Neural cell (in vitro differentiated cells): Measurements from ENCODE around the gene STK32B. TPM values are rescaled to one million over a fixed set of nuclear protein-coding genes. Genes with fewer than 3 reads are reported as not detected.

Experiments used
- H2AFZ ChIP-seq: fragments of 200-600, 300-800 bp; sonication (generic), shearing (Covaris generic); 2 replicates; pipeline ENCODE4 v1.6.0; 2014; ENCODE audit warnings: low read depth, mild to moderate bottlenecking, antibody characterized with exemption, low read length, moderate library complexity
- H3F3A ChIP-seq: fragments of 200-600 bp; shearing (Covaris generic); 2 replicates; pipeline ENCODE4 v1.6.1; 2016; ENCODE audit warnings: mild to moderate bottlenecking, moderate library complexity, mixed read lengths, antibody characterized with exemption, low read length; ENCODE audit not compliant: insufficient read depth, poor library complexity, severe bottlenecking
- H3K27ac ChIP-seq: fragments of 200-600, 300-800 bp; sonication (generic), shearing (Covaris generic); 2 replicates; pipeline ENCODE4 v1.5.1; 2014; ENCODE audit warnings: mild to moderate bottlenecking, low read length, moderate library complexity
- H3K27me3 ChIP-seq: fragments of 300-800, 200-600 bp; sonication (generic), shearing (Covaris generic); 2 replicates; pipeline ENCODE4 v1.6.0; 2014; ENCODE audit warnings: mild to moderate bottlenecking, low read depth, low read length, moderate library complexity; ENCODE audit not compliant: insufficient read depth
- H3K36me3 ChIP-seq: fragments of 300-800, 200-600 bp; sonication (generic), shearing (Covaris generic); 2 replicates; pipeline ENCODE4 v1.5.1; 2014; ENCODE audit warnings: mild to moderate bottlenecking, antibody characterized with exemption, low read length, moderate library complexity; ENCODE audit not compliant: insufficient read depth
- H3K4me2 ChIP-seq: fragments of 300-800, 200-600 bp; sonication (generic), shearing (Covaris generic); 2 replicates; pipeline ENCODE4 v1.6.0; 2014; ENCODE audit warnings: mild to moderate bottlenecking, low read length
- H3K4me3 ChIP-seq: fragments of 300-800, 200-600 bp; sonication (generic), shearing (Covaris generic); 2 replicates; pipeline ENCODE4 v1.5.1; 2014; ENCODE audit warnings: mild to moderate bottlenecking, low read length, moderate library complexity
- H3K79me2 ChIP-seq: fragments of 200-600 bp; shearing (Covaris generic); replicated peaks from 2 replicates; pipeline ENCODE4 v1.6.0; 2014; ENCODE audit warnings: mild to moderate bottlenecking, low read length, moderate library complexity; ENCODE audit not compliant: insufficient read depth
- H3K9ac ChIP-seq: fragments of 300-800, 200-600 bp; sonication (generic), shearing (Covaris generic); 2 replicates; pipeline ENCODE4 v1.6.1; 2016; ENCODE audit warnings: mild to moderate bottlenecking, low read length, mixed read lengths
- H3K9me2 ChIP-seq: fragments of 200-600 bp; shearing (Covaris generic); 2 replicates; pipeline ENCODE4 v1.6.1; 2016; ENCODE audit warnings: mild to moderate bottlenecking, low read length, mixed read lengths; ENCODE audit not compliant: insufficient read depth
- H3K9me3 ChIP-seq: fragments of 200-600, 300-800 bp; sonication (generic), shearing (Covaris generic); 2 replicates; pipeline ENCODE4 v1.6.1; 2016; ENCODE audit warnings: mild to moderate bottlenecking, mixed run types, low read length, moderate library complexity, mixed read lengths
- H4K20me1 ChIP-seq: fragments of 200-600 bp; shearing (Covaris generic); 2 replicates; pipeline ENCODE4 v1.6.1; 2016; ENCODE audit warnings: mild to moderate bottlenecking, mixed run types; ENCODE audit not compliant: insufficient read depth
- EP300 ChIP-seq: fragments of 450-650 bp; conservative IDR thresholded peaks from 2 replicates; pipeline ENCODE4 v1.6.1; 2014; ENCODE audit warnings: antibody characterized with exemption, mild to moderate bottlenecking, moderate library complexity; ENCODE audit not compliant: poor library complexity, severe bottlenecking
- EZH2 ChIP-seq: fragments of 200-600, 300-800 bp; shearing (Covaris generic), sonication (generic); IDR thresholded peaks from 2 replicates; pipeline ENCODE4 v1.6.1; 2014; ENCODE audit warnings: antibody characterized with exemption, low read length, borderline replicate concordance, mild to moderate bottlenecking; ENCODE audit not compliant: insufficient read depth, poor library complexity, severe bottlenecking
- MXI1 ChIP-seq: fragments of 450-650 bp; conservative IDR thresholded peaks from 2 replicates; pipeline ENCODE4 v1.6.1; 2014; ENCODE audit warnings: antibody characterized with exemption, mild to moderate bottlenecking; ENCODE audit not compliant: poor library complexity, severe bottlenecking
- RAD21 ChIP-seq: fragments of 450-650 bp; conservative IDR thresholded peaks from 2 replicates; pipeline ENCODE4 v1.6.1; 2014; ENCODE audit warnings: antibody characterized with exemption, mild to moderate bottlenecking, moderate library complexity
- SMC3 ChIP-seq: fragments of 450-650 bp; conservative IDR thresholded peaks from 2 replicates; pipeline ENCODE4 v1.6.1; 2014; ENCODE audit warnings: antibody characterized with exemption, mild to moderate bottlenecking, moderate library complexity; ENCODE audit not compliant: poor library complexity
- TAF1 ChIP-seq: IDR thresholded peaks from 2 replicates; pipeline ENCODE4 v1.6.1; 2012; ENCODE audit warnings: low read depth
- polyA plus RNA-seq: library from polyadenylated mRNA; depleted of rRNA; stranded (reverse); fragments of >200 nt; gene quantifications from 2 replicates; pipeline ENCODE4 v1.2.3, GENCODE V29; 2014
- TF ChIP-seq, protein P1 (sequence below): IDR thresholded peaks from 2 replicates; pipeline ENCODE4 v1.6.1; 2012; ENCODE audit warnings: borderline replicate concordance
- TF ChIP-seq, protein P2 (sequence below): fragments of 450-650 bp; IDR thresholded peaks from 2 replicates; pipeline ENCODE4 v1.5.1; 2014; ENCODE audit warnings: antibody characterized with exemption, mild to moderate bottlenecking, moderate library complexity; ENCODE audit not compliant: poor library complexity, severe bottlenecking

The STK32B gene
- polyA plus RNA-seq, 1 donor from 2014 or later, result 42.8 TPM

- no peak overlapping the region for H3K4me3 ChIP-seq
- H3K9me2 ChIP-seq, result no peaks in the 10 kb centered on the region
- no peak overlapping the region for H3K27ac ChIP-seq
- H4K20me1 ChIP-seq, result no peaks in the 10 kb centered on the region
- H2AFZ ChIP-seq, result no peak overlapping the region
- no peaks in the 10 kb centered on the region for H3K27me3 ChIP-seq
- no peak overlapping the region for H3K4me2 ChIP-seq
- no peaks in the 10 kb centered on the region for H3K79me2 ChIP-seq
- H3F3A ChIP-seq, result no peaks in the 10 kb centered on the region
- H3K9ac ChIP-seq, result no peak overlapping the region
- TF ChIP-seq EZH2 (no peak), MXI1 (no peak), EP300 (no peak)
- H3K36me3 ChIP-seq, result no peaks in the 10 kb centered on the region
- H3K9me3 ChIP-seq, result no peaks in the 10 kb centered on the region
These were observed 419.3 kb downstream of the STK32B start for GRCh38 chr4:5470318-5471198.

DNA sequence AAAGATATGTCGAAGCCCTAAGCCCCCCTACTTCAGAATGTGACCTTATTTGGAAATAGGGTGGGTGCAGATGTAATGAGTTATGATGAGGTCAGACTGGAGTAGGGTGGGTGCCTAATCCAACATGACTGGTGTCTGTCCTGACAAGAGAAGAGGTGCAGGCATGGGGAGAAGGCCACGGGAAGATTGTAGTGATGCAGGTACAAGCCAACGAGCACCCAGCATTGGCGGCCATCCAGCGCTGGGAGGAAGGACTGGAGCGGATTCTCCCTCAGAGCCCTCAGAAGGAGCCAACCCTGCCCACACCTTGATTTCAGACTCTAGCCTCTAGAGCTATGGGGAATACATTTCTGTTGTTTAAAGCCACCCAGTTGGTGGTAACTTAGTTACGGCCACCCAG is 419.9 kb downstream of the STK32B start:
- H4K20me1 ChIP-seq, result no peaks in the 10 kb centered on the region
- no peak overlapping the region for H3K4me3 ChIP-seq
- H3K9ac ChIP-seq, result no peak overlapping the region
- no peaks in the 10 kb centered on the region for H3K27me3 ChIP-seq
- H2AFZ ChIP-seq, result no peak overlapping the region
- H3K9me2 ChIP-seq, result no peaks in the 10 kb centered on the region
- no peaks in the 10 kb centered on the region for H3K79me2 ChIP-seq
- H3K9me3 ChIP-seq, result no peaks in the 10 kb centered on the region
- H3F3A ChIP-seq, result no peaks in the 10 kb centered on the region
- no peak overlapping the region for H3K27ac ChIP-seq
- TF ChIP-seq EZH2, result no peak
- TF ChIP-seq EP300, result no peak
- TF ChIP-seq SMC3, result no peak
- TF ChIP-seq, protein P1, sequence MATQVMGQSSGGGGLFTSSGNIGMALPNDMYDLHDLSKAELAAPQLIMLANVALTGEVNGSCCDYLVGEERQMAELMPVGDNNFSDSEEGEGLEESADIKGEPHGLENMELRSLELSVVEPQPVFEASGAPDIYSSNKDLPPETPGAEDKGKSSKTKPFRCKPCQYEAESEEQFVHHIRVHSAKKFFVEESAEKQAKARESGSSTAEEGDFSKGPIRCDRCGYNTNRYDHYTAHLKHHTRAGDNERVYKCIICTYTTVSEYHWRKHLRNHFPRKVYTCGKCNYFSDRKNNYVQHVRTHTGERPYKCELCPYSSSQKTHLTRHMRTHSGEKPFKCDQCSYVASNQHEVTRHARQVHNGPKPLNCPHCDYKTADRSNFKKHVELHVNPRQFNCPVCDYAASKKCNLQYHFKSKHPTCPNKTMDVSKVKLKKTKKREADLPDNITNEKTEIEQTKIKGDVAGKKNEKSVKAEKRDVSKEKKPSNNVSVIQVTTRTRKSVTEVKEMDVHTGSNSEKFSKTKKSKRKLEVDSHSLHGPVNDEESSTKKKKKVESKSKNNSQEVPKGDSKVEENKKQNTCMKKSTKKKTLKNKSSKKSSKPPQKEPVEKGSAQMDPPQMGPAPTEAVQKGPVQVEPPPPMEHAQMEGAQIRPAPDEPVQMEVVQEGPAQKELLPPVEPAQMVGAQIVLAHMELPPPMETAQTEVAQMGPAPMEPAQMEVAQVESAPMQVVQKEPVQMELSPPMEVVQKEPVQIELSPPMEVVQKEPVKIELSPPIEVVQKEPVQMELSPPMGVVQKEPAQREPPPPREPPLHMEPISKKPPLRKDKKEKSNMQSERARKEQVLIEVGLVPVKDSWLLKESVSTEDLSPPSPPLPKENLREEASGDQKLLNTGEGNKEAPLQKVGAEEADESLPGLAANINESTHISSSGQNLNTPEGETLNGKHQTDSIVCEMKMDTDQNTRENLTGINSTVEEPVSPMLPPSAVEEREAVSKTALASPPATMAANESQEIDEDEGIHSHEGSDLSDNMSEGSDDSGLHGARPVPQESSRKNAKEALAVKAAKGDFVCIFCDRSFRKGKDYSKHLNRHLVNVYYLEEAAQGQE, result no peak
- no peak for TF ChIP-seq RAD21
- no peak for TF ChIP-seq TAF1
- TF ChIP-seq, protein P2, sequence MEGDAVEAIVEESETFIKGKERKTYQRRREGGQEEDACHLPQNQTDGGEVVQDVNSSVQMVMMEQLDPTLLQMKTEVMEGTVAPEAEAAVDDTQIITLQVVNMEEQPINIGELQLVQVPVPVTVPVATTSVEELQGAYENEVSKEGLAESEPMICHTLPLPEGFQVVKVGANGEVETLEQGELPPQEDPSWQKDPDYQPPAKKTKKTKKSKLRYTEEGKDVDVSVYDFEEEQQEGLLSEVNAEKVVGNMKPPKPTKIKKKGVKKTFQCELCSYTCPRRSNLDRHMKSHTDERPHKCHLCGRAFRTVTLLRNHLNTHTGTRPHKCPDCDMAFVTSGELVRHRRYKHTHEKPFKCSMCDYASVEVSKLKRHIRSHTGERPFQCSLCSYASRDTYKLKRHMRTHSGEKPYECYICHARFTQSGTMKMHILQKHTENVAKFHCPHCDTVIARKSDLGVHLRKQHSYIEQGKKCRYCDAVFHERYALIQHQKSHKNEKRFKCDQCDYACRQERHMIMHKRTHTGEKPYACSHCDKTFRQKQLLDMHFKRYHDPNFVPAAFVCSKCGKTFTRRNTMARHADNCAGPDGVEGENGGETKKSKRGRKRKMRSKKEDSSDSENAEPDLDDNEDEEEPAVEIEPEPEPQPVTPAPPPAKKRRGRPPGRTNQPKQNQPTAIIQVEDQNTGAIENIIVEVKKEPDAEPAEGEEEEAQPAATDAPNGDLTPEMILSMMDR, result no peak
- no peak for TF ChIP-seq MXI1
- no peak overlapping the region for H3K4me2 ChIP-seq
- no peaks in the 10 kb centered on the region for H3K36me3 ChIP-seq
